ENCODE results near the gene ARHGEF3.

The ARHGEF3 gene

GRCh38 chr3:56801662-56802377, at the start of gene ARHGEF3:
Gene ARHGEF3, minus strand, starts transcription at chr3:56801949. Its CDS starts 151 bp downstream, at chr3:56801798.
- DNase-seq, result peak; percentile 36 to 81

GRCh38 chr3:56849698-56850097, 47.9 kb upstream of the ARHGEF3 start:
- DNase-seq, result no peak

- no peak for DNase-seq
These were observed 43.8 kb upstream of the ARHGEF3 start for GRCh38 chr3:56845505-56845904.

- no peak for DNase-seq
These were observed 42.8 kb upstream of the ARHGEF3 start for GRCh38 chr3:56844536-56844935.

- DNase-seq, result no peak
These were observed 38.3 kb upstream of the ARHGEF3 start for GRCh38 chr3:56839784-56840715.

GRCh38 chr3:56838448-56838847, 36.7 kb upstream of the ARHGEF3 start:
- DNase-seq, result no peak

GRCh38 chr3:56837196-56837955, 35.6 kb upstream of the ARHGEF3 start:
- DNase-seq, result peak in 1 of 2 experiments; percentile 34

GRCh38 chr3:56836276-56837163, 34.8 kb upstream of the ARHGEF3 start:
- no peak for DNase-seq

GRCh38 chr3:56835650-56836227, 34.0 kb upstream of the ARHGEF3 start:
- DNase-seq, result no peak

- DNase-seq, result no peak
These were observed 31.8 kb upstream of the ARHGEF3 start for GRCh38 chr3:56833536-56833935.

GRCh38 chr3:56833022-56833421, 31.3 kb upstream of the ARHGEF3 start:
- DNase-seq, result no peak

- peak in 1 of 2 experiments; percentile 22 for DNase-seq
These were observed 29.8 kb upstream of the ARHGEF3 start for GRCh38 chr3:56831572-56831971.

GRCh38 chr3:56830884-56831283, 29.1 kb upstream of the ARHGEF3 start:
- no peak for DNase-seq

- DNase-seq, result no peak
These were observed 27.8 kb upstream of the ARHGEF3 start for GRCh38 chr3:56829533-56829932.

- DNase-seq, result no peak
These were observed 25.3 kb upstream of the ARHGEF3 start for GRCh38 chr3:56826831-56827722.

GRCh38 chr3:56825567-56826438, 24.1 kb upstream of the ARHGEF3 start:
- DNase-seq, result no peak

GRCh38 chr3:56823984-56824703, 22.4 kb upstream of the ARHGEF3 start:
- no peak for DNase-seq

GRCh38 chr3:56823421-56823926, 21.7 kb upstream of the ARHGEF3 start:
- no peak for DNase-seq

GRCh38 chr3:56822501-56822900, 20.8 kb upstream of the ARHGEF3 start:
- no peak for DNase-seq

All from NCI-H446 (cell line).